K562 (cell line): ENCODE data around the gene CXCL9. TPM values are rescaled to one million over a fixed set of nuclear protein-coding genes. Genes with fewer than 3 reads are reported as not detected.

Experiments used
- NFATC3 ChIP-seq: fragments of 450-650 bp; IDR thresholded peaks from 2 replicates; pipeline ENCODE4 v1.6.1; 2017; ENCODE audit warnings: mild to moderate bottlenecking
- polyA plus RNA-seq, 8 experiments: library from polyadenylated mRNA; depleted of rRNA in 4 of 8; stranded (reverse) in 5 of 8; unstranded in 3 of 8; fragments of >200 nt; fragmentation: Nextera tagmentation in 2 of 8; fragmentation: Illumina TruSeq in 1 of 8; extraction: Ambion mirVana in 2 of 8; extraction: Trizol in 1 of 8; gene quantifications; 2 replicates each; pipeline versions ENCODE4 v1.2.1 to v1.2.3, GENCODE V29; 2011 to 2014; ENCODE audit warnings: inconsistent platforms in 1 of 8, missing spikeins in 1 of 8
- total RNA-seq, 7 experiments: library from RNA; depleted of rRNA in 6 of 7; stranded (reverse); fragments of >200 nt in 6 of 7; fragmentation: Illumina TruSeq in 2 of 7; extraction: Trizol in 2 of 7; gene quantifications; 2 replicates each; pipeline versions ENCODE4 v1.2.1 to v1.2.3, GENCODE V29; 2011 to 2021; ENCODE audit warnings: low replicate concordance in 1 of 7

The CXCL9 gene
- total and polyA plus RNA-seq, 9 of the 15 experiments (the other 6 are each of a cell fraction or from before 2014, with no cell fraction given) = not detected

GRCh38 chr4:75953509-75953908 lies 53.8 kb downstream of the CXCL9 start (continued):
- TF ChIP-seq NFATC3 = no peak
- TF ChIP-seq, all 486 proteins: peak for 0

Other genes with a start within 250 kb of the CXCL9 start
Only the 7 nearest of the 9 such genes appear.
- not detected in 2 replicates for gene PPEF2, start 105.1 kb downstream of the CXCL9 start, total RNA-seq (2014; rRNA removed)
- not detected in 2 replicates for gene PPEF2, start 105.1 kb downstream of the CXCL9 start, total RNA-seq (2014; rRNA removed; fragmentation: Illumina TruSeq; extraction: Trizol)
- not detected in 2 replicates for gene PPEF2, start 105.1 kb downstream of the CXCL9 start, total RNA-seq (2015; rRNA removed; fragmentation: Illumina TruSeq; extraction: Trizol)
- gene PPEF2, start 105.1 kb downstream of the CXCL9 start, total RNA-seq (2021) = not detected in 2 replicates
- gene PPEF2, start 105.1 kb downstream of the CXCL9 start, polyA plus RNA-seq (2011; rRNA removed) = not detected in 2 replicates
- gene PPEF2, start 105.1 kb downstream of the CXCL9 start, polyA plus RNA-seq (2014; fragmentation: Illumina TruSeq; extraction: Trizol) = not detected in 2 replicates
- not detected for gene PPEF2, start 105.1 kb downstream of the CXCL9 start, polyA plus RNA-seq (2014; fragmentation: Nextera tagmentation; extraction: Ambion mirVana)
- gene PPEF2, start 105.1 kb downstream of the CXCL9 start, polyA plus RNA-seq (2014; rRNA removed) = not detected in 2 replicates
- gene NAAA, start 66.5 kb downstream of the CXCL9 start, total RNA-seq (2014; rRNA removed) = 6.8 and 10.3 TPM in 2 replicates
- gene NAAA, start 66.5 kb downstream of the CXCL9 start, total RNA-seq (2014; rRNA removed; fragmentation: Illumina TruSeq; extraction: Trizol) = 5.1 and 5.2 TPM in 2 replicates
- 6.6 and 6.7 TPM in 2 replicates for gene NAAA, start 66.5 kb downstream of the CXCL9 start, total RNA-seq (2015; rRNA removed; fragmentation: Illumina TruSeq; extraction: Trizol)
- gene NAAA, start 66.5 kb downstream of the CXCL9 start, total RNA-seq (2021) = 5.4 and 7.5 TPM in 2 replicates
- 6.0 and 7.9 TPM in 2 replicates for gene NAAA, start 66.5 kb downstream of the CXCL9 start, polyA plus RNA-seq (2011; rRNA removed)
- 5.9 and 6.4 TPM in 2 replicates for gene NAAA, start 66.5 kb downstream of the CXCL9 start, polyA plus RNA-seq (2014; fragmentation: Illumina TruSeq; extraction: Trizol)
- gene NAAA, start 66.5 kb downstream of the CXCL9 start, polyA plus RNA-seq (2014; fragmentation: Nextera tagmentation; extraction: Ambion mirVana) = 1 to 10 TPM; 1.3 to 1.9 TPM
- gene NAAA, start 66.5 kb downstream of the CXCL9 start, polyA plus RNA-seq (2014; rRNA removed) = 7.3 and 9.4 TPM in 2 replicates
- gene SDAD1, start 16.6 kb downstream of the CXCL9 start, total RNA-seq (2014; rRNA removed) = 28.2 and 42.6 TPM in 2 replicates
- gene SDAD1, start 16.6 kb downstream of the CXCL9 start, total RNA-seq (2014; rRNA removed; fragmentation: Illumina TruSeq; extraction: Trizol) = 54.1 and 64.9 TPM in 2 replicates
- 46.6 and 48.6 TPM in 2 replicates for gene SDAD1, start 16.6 kb downstream of the CXCL9 start, total RNA-seq (2015; rRNA removed; fragmentation: Illumina TruSeq; extraction: Trizol)
- 47.8 and 54.3 TPM in 2 replicates for gene SDAD1, start 16.6 kb downstream of the CXCL9 start, total RNA-seq (2021)
- gene SDAD1, start 16.6 kb downstream of the CXCL9 start, polyA plus RNA-seq (2011; rRNA removed) = 21.7 and 30.4 TPM in 2 replicates
- gene SDAD1, start 16.6 kb downstream of the CXCL9 start, polyA plus RNA-seq (2014; fragmentation: Illumina TruSeq; extraction: Trizol) = 57.4 and 61.7 TPM in 2 replicates
- 100 to 1,000 TPM in 1 of 2 experiments, 10 to 100 TPM in 1; 71.4 to 115 TPM for gene SDAD1, start 16.6 kb downstream of the CXCL9 start, polyA plus RNA-seq (2014; fragmentation: Nextera tagmentation; extraction: Ambion mirVana)
- gene SDAD1, start 16.6 kb downstream of the CXCL9 start, polyA plus RNA-seq (2014; rRNA removed) = 30.3 and 32.1 TPM in 2 replicates
- gene CXCL10, start 16.0 kb upstream of the CXCL9 start, total RNA-seq (2014; rRNA removed) = not detected in 2 replicates
- gene CXCL10, start 16.0 kb upstream of the CXCL9 start, total RNA-seq (2014; rRNA removed; fragmentation: Illumina TruSeq; extraction: Trizol) = not detected in 2 replicates
- gene CXCL10, start 16.0 kb upstream of the CXCL9 start, total RNA-seq (2015; rRNA removed; fragmentation: Illumina TruSeq; extraction: Trizol) = 0.15 TPM in 1 of 2 replicates, not detected in the other
- gene CXCL10, start 16.0 kb upstream of the CXCL9 start, total RNA-seq (2021) = 0.18 TPM in 1 of 2 replicates, not detected in the other
- gene CXCL10, start 16.0 kb upstream of the CXCL9 start, polyA plus RNA-seq (2011; rRNA removed) = not detected in 2 replicates
- gene CXCL10, start 16.0 kb upstream of the CXCL9 start, polyA plus RNA-seq (2014; fragmentation: Illumina TruSeq; extraction: Trizol) = not detected in 2 replicates
- gene CXCL10, start 16.0 kb upstream of the CXCL9 start, polyA plus RNA-seq (2014; fragmentation: Nextera tagmentation; extraction: Ambion mirVana) = under 1 TPM in 1 of 2 experiments, not detected in 1; 0.06 TPM
- 0.08 TPM in 1 of 2 replicates, not detected in the other for gene CXCL10, start 16.0 kb upstream of the CXCL9 start, polyA plus RNA-seq (2014; rRNA removed)
- 3.3 and 4.5 TPM in 2 replicates for gene CXCL11, start 28.6 kb upstream of the CXCL9 start, total RNA-seq (2014; rRNA removed)
- 6.8 and 8.9 TPM in 2 replicates for gene CXCL11, start 28.6 kb upstream of the CXCL9 start, total RNA-seq (2014; rRNA removed; fragmentation: Illumina TruSeq; extraction: Trizol)
- gene CXCL11, start 28.6 kb upstream of the CXCL9 start, total RNA-seq (2015; rRNA removed; fragmentation: Illumina TruSeq; extraction: Trizol) = 3.8 and 6.1 TPM in 2 replicates
- 4.0 and 4.5 TPM in 2 replicates for gene CXCL11, start 28.6 kb upstream of the CXCL9 start, total RNA-seq (2021)
- 0.41 and 5.9 TPM in 2 replicates for gene CXCL11, start 28.6 kb upstream of the CXCL9 start, polyA plus RNA-seq (2011; rRNA removed)
- 5.8 and 9.1 TPM in 2 replicates for gene CXCL11, start 28.6 kb upstream of the CXCL9 start, polyA plus RNA-seq (2014; fragmentation: Illumina TruSeq; extraction: Trizol)
- gene CXCL11, start 28.6 kb upstream of the CXCL9 start, polyA plus RNA-seq (2014; fragmentation: Nextera tagmentation; extraction: Ambion mirVana) = 1 to 10 TPM; 2.1 to 2.3 TPM
- gene CXCL11, start 28.6 kb upstream of the CXCL9 start, polyA plus RNA-seq (2014; rRNA removed) = 5.6 and 6.2 TPM in 2 replicates
- 0.73 TPM in 1 of 2 replicates, not detected in the other for gene ART3, start 67.2 kb upstream of the CXCL9 start, total RNA-seq (2014; rRNA removed)
- gene ART3, start 67.2 kb upstream of the CXCL9 start, total RNA-seq (2014; rRNA removed; fragmentation: Illumina TruSeq; extraction: Trizol) = 0.54 and 0.98 TPM in 2 replicates
- 0.75 and 0.76 TPM in 2 replicates for gene ART3, start 67.2 kb upstream of the CXCL9 start, total RNA-seq (2015; rRNA removed; fragmentation: Illumina TruSeq; extraction: Trizol)
- 0.54 and 0.69 TPM in 2 replicates for gene ART3, start 67.2 kb upstream of the CXCL9 start, total RNA-seq (2021)
- gene ART3, start 67.2 kb upstream of the CXCL9 start, polyA plus RNA-seq (2011; rRNA removed) = 0.12 and 1.4 TPM in 2 replicates
- 0.46 and 1.3 TPM in 2 replicates for gene ART3, start 67.2 kb upstream of the CXCL9 start, polyA plus RNA-seq (2014; fragmentation: Illumina TruSeq; extraction: Trizol)
- gene ART3, start 67.2 kb upstream of the CXCL9 start, polyA plus RNA-seq (2014; fragmentation: Nextera tagmentation; extraction: Ambion mirVana) = 1 to 10 TPM; 1.1 to 1.3 TPM
- 1.00 and 1.1 TPM in 2 replicates for gene ART3, start 67.2 kb upstream of the CXCL9 start, polyA plus RNA-seq (2014; rRNA removed)
- 42.5 and 58.8 TPM in 2 replicates for gene NUP54, start 140.9 kb upstream of the CXCL9 start, total RNA-seq (2014; rRNA removed)
- 94.6 and 113 TPM in 2 replicates for gene NUP54, start 140.9 kb upstream of the CXCL9 start, total RNA-seq (2014; rRNA removed; fragmentation: Illumina TruSeq; extraction: Trizol)
- gene NUP54, start 140.9 kb upstream of the CXCL9 start, total RNA-seq (2015; rRNA removed; fragmentation: Illumina TruSeq; extraction: Trizol) = 81.2 and 83.4 TPM in 2 replicates
- gene NUP54, start 140.9 kb upstream of the CXCL9 start, total RNA-seq (2021) = 67.7 and 70.2 TPM in 2 replicates
- 89.3 and 115 TPM in 2 replicates for gene NUP54, start 140.9 kb upstream of the CXCL9 start, polyA plus RNA-seq (2011; rRNA removed)
- gene NUP54, start 140.9 kb upstream of the CXCL9 start, polyA plus RNA-seq (2014; fragmentation: Illumina TruSeq; extraction: Trizol) = 65.0 and 70.5 TPM in 2 replicates
- 10 to 100 TPM; 29.6 to 43.1 TPM for gene NUP54, start 140.9 kb upstream of the CXCL9 start, polyA plus RNA-seq (2014; fragmentation: Nextera tagmentation; extraction: Ambion mirVana)
- gene NUP54, start 140.9 kb upstream of the CXCL9 start, polyA plus RNA-seq (2014; rRNA removed) = 55.1 and 57.5 TPM in 2 replicates